Upper lobe of left lung (tissue), 4 donors: Measurements from ENCODE around the gene TMPRSS9.

Experiments
- EP300 ChIP-seq, 4 donors: sonication (generic); formaldehyde crosslinking; IDR thresholded peaks; one replicate each; pipeline ENCODE4 v1.5.1; 2017; ENCODE audit warnings: antibody characterized with exemption in 4 of 4, control low read depth in 2 of 4
- POLR2A ChIP-seq, 4 donors: fragments of 450-650 bp; IDR thresholded peaks; one replicate each; pipeline ENCODE4 v1.5.1; 2016 to 2017; ENCODE audit warnings: antibody characterized with exemption in 4 of 4, mild to moderate bottlenecking in 2 of 4
- POLR2AphosphoS5 ChIP-seq, 2 donors: sonication (generic); formaldehyde crosslinking; IDR thresholded peaks; one replicate each; pipeline ENCODE4 v1.5.1; 2017; ENCODE audit warnings: antibody characterized with exemption in 2 of 2
- TF ChIP-seq, protein P1 (sequence below), 6 experiments: fragments of 450-650 bp in 4 of 6; fragments of 200-600 bp in 2 of 6; sonication (generic) in 2 of 6; IDR thresholded peaks; one replicate each; pipeline ENCODE4 v1.5.1; 2016 to 2019; ENCODE audit warnings: antibody characterized with exemption in 6 of 6

GRCh38 chr19:2455851-2456570, 95.9 kb downstream of the TMPRSS9 start:
- no peak for TF ChIP-seq POLR2AphosphoS5 (IDR thresholded peaks at IDR 0.05)
- TF ChIP-seq, protein P1, sequence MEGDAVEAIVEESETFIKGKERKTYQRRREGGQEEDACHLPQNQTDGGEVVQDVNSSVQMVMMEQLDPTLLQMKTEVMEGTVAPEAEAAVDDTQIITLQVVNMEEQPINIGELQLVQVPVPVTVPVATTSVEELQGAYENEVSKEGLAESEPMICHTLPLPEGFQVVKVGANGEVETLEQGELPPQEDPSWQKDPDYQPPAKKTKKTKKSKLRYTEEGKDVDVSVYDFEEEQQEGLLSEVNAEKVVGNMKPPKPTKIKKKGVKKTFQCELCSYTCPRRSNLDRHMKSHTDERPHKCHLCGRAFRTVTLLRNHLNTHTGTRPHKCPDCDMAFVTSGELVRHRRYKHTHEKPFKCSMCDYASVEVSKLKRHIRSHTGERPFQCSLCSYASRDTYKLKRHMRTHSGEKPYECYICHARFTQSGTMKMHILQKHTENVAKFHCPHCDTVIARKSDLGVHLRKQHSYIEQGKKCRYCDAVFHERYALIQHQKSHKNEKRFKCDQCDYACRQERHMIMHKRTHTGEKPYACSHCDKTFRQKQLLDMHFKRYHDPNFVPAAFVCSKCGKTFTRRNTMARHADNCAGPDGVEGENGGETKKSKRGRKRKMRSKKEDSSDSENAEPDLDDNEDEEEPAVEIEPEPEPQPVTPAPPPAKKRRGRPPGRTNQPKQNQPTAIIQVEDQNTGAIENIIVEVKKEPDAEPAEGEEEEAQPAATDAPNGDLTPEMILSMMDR (IDR thresholded peaks at IDR 0.05): no peak
- no peak for TF ChIP-seq POLR2A (IDR thresholded peaks at IDR 0.05)
- TF ChIP-seq EP300 (IDR thresholded peaks at IDR 0.05): no peak
